ENCODE data around the gene OPTC. TPM values are rescaled to one million over a fixed set of nuclear protein-coding genes. Genes with fewer than 3 reads are reported as not detected.

Gene OPTC
- total RNA-seq, 2 experiments from 2014 or later, result not detected

DNA sequence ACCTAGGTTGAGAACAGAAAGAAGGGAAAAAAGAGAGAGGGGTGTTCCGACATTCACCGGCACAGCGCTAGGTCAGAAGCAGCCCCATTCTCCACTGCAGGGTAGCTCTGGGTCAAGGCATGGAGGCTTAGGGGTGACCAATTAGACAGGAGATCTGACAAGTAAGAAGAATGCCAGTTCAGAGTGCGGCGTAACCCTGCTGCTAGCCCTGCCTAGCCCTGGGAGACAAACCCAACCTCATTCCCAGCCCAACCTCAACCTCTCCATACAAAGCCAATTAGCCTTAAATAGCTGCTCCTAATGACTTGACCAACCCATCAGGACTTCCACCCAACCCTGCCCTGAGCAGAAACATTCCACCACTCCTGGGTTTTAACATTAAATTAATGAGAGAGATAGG is 15.0 kb upstream of the OPTC start:
- no peak overlapping the region for H3K27ac Mint-ChIP-seq
- DNase-seq (no peak), ATAC-seq (no peak)
- H3K27me3 Mint-ChIP-seq, result peaks cover 6% of the 10 kb centered on the region
- ChIA-PET CTCF (interaction anchor here (0.8 to 1.7 kb wide), 2 partner anchors 24 to 54 kb away, joined by 3 to 4 read pairs; no protein-coding TSS in a partner anchor), POLR2A (interaction anchor here (0.5 kb wide), 1 partner anchor 330 kb away, joined by 3 read pairs; no protein-coding TSS in a partner anchor)
- H3K36me3 Mint-ChIP-seq (ENCODE audit: low read depth), result no peaks in the 10 kb centered on the region
- H3K4me1 Mint-ChIP-seq, result peaks cover 3% of the 10 kb centered on the region
- intact Hi-C loops (cut with DNase I, micrococcal nuclease), result no loop called here
- H3K9me3 Mint-ChIP-seq (ENCODE audit: low read depth), result no peaks in the 10 kb centered on the region
- no peak overlapping the region for H3K4me3 Mint-ChIP-seq

GRCh38 chr1:203479646-203480045 is 14.3 kb upstream of the OPTC start:
- intact Hi-C loops (cut with DNase I, micrococcal nuclease), result no loop called here

GRCh38 chr1:203480084-203480483 is 13.9 kb upstream of the OPTC start:
- Mint-ChIP-seq H3K9me3 (ENCODE audit: low read depth) (no peaks in the 10 kb centered on the region), H3K27ac (no peak overlapping the region), H3K27me3 (peaks cover 6% of the 10 kb centered on the region), H3K36me3 (ENCODE audit: low read depth) (no peaks in the 10 kb centered on the region), H3K4me3 (no peak overlapping the region), H3K4me1 (peaks cover 3% of the 10 kb centered on the region)
- no peak for ATAC-seq
- POLR2A ChIA-PET, result interaction anchor here (0.6 kb wide), 1 partner anchor 173 kb away, joined by 4 read pairs; no protein-coding TSS in a partner anchor
- CTCF ChIA-PET, result interaction anchor here (0.8 to 1.7 kb wide), 4 partner anchors 23 to 207 kb away, joined by 3 to 5 read pairs (median 4); no protein-coding TSS in a partner anchor
- DNase-seq, result no peak
- intact Hi-C loops (cut with DNase I, micrococcal nuclease), result no loop called here

More at GRCh38 chr1:203479646-203480045, 14.3 kb upstream of the OPTC start:
- ChIA-PET CTCF (interaction anchor here (1.7 kb wide), 1 partner anchor 23 kb away, joined by 4 read pairs; no protein-coding TSS in a partner anchor), POLR2A (interaction anchor here (0.5 kb wide), 1 partner anchor 329 kb away, joined by 3 read pairs; no protein-coding TSS in a partner anchor)
- peaks cover 6% of the 10 kb centered on the region for H3K27me3 Mint-ChIP-seq
- H3K9me3 Mint-ChIP-seq (ENCODE audit: low read depth), result no peaks in the 10 kb centered on the region
- no peak for DNase-seq
- H3K4me1 Mint-ChIP-seq, result peaks cover 3% of the 10 kb centered on the region
- H3K36me3 Mint-ChIP-seq (ENCODE audit: low read depth), result no peaks in the 10 kb centered on the region
- ATAC-seq, result no peak
- H3K4me3 Mint-ChIP-seq, result no peak overlapping the region
- no peak overlapping the region for H3K27ac Mint-ChIP-seq

GRCh38 chr1:203480525-203481084 is 13.3 kb upstream of the OPTC start:
- peaks cover 3% of the 10 kb centered on the region for H3K4me1 Mint-ChIP-seq
- ATAC-seq, result peak; percentile 64
- intact Hi-C loops (cut with DNase I, micrococcal nuclease), result no loop called here
- H3K27ac Mint-ChIP-seq, result no peak overlapping the region
- DNase-seq, result peak; percentile 67
- POLR2A ChIA-PET, result interaction anchor here (0.6 kb wide), 1 partner anchor 173 kb away, joined by 4 read pairs; no protein-coding TSS in a partner anchor
- CTCF ChIA-PET, result interaction anchor here (0.5 to 1.8 kb wide), 6 partner anchors 8 to 208 kb away, joined by 3 to 5 read pairs (median 4); no protein-coding TSS in a partner anchor
- H3K36me3 Mint-ChIP-seq (ENCODE audit: low read depth), result no peaks in the 10 kb centered on the region
- H3K27me3 Mint-ChIP-seq, result peaks cover 6% of the 10 kb centered on the region
- H3K9me3 Mint-ChIP-seq (ENCODE audit: low read depth), result no peaks in the 10 kb centered on the region
- H3K4me3 Mint-ChIP-seq, result no peak overlapping the region

- ChIA-PET POLR2A (no interaction called here), CTCF (interaction anchor here (0.8 to 1.8 kb wide), 5 partner anchors 23 to 214 kb away, joined by 3 to 5 read pairs (median 3); no protein-coding TSS in a partner anchor)
- ATAC-seq, result no peak
- Mint-ChIP-seq H3K4me1 (peaks cover 3% of the 10 kb centered on the region), H3K36me3 (ENCODE audit: low read depth) (no peaks in the 10 kb centered on the region), H3K4me3 (no peak overlapping the region), H3K27ac (no peak overlapping the region), H3K27me3 (peaks cover 2% of the 10 kb centered on the region), H3K9me3 (ENCODE audit: low read depth) (no peaks in the 10 kb centered on the region)
- no peak for DNase-seq
- intact Hi-C loops (cut with DNase I, micrococcal nuclease), result no loop called here
These were observed 12.8 kb upstream of the OPTC start for GRCh38 chr1:203481196-203481595.

- peaks cover 7% of the 10 kb centered on the region for H3K4me1 Mint-ChIP-seq
- POLR2A ChIA-PET, result no interaction called here
- H3K9me3 Mint-ChIP-seq (ENCODE audit: low read depth), result no peaks in the 10 kb centered on the region
- CTCF ChIA-PET, result interaction anchor here (0.6 to 3.3 kb wide), 21 partner anchors 10 to 912 kb away, joined by 3 to 76 read pairs (median 4); no protein-coding TSS in a partner anchor
- H3K36me3 Mint-ChIP-seq (ENCODE audit: low read depth), result no peaks in the 10 kb centered on the region
- ATAC-seq (no peak), DNase-seq (no peak)
- intact Hi-C loops (cut with DNase I, micrococcal nuclease), result loop anchor here (1.0 to 5.0 kb wide), 4 partner anchors 146 to 459 kb away; partner anchors contain the start of gene PPFIA4 (in 1 of the 2)
- no peaks in the 10 kb centered on the region for H3K27me3 Mint-ChIP-seq
- H3K4me3 Mint-ChIP-seq, result peak overlapping the region; percentile 56
- H3K27ac Mint-ChIP-seq, result no peak overlapping the region
These were observed 7.2 kb upstream of the OPTC start for GRCh38 chr1:203486618-203487370.

- peaks cover 7% of the 10 kb centered on the region for H3K4me1 Mint-ChIP-seq
- intact Hi-C loops (cut with DNase I, micrococcal nuclease), result loop anchor here in 1 of 2 experiments (5.0 kb wide), 1 partner anchor 461 kb away; the partner anchor contains the start of gene PPFIA4
- ChIA-PET POLR2A (no interaction called here), CTCF (interaction anchor here (0.6 to 3.3 kb wide), 41 partner anchors 8 to 910 kb away, joined by 3 to 76 read pairs (median 4); no protein-coding TSS in a partner anchor)
- no peaks in the 10 kb centered on the region for H3K27me3 Mint-ChIP-seq
- no peaks in the 10 kb centered on the region for H3K9me3 Mint-ChIP-seq (ENCODE audit: low read depth)
- ATAC-seq (no peak), DNase-seq (no peak)
- H3K27ac Mint-ChIP-seq, result no peak overlapping the region
- no peaks in the 10 kb centered on the region for H3K36me3 Mint-ChIP-seq (ENCODE audit: low read depth)
- H3K4me3 Mint-ChIP-seq, result no peak overlapping the region
These were observed 5.4 kb upstream of the OPTC start for GRCh38 chr1:203488539-203488938.

DNA sequence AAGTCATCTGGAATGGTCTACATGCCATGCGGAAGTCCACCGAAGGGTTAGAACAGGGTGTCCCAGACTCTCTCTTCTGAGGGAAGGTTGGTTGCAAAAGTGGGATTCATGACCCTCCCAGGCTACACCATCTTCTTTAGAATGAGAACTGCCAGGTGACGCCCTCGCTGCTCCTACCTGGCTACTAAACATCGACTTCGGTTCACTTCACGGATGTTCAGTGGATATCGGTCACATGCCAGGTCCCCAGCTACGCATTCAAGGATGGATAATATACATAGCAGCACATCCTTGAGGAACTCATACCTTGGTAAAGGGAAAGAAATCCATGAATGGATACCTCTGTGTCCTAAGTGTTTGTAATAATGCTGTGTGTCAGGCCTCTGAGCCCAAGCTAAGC is 3.3 kb upstream of the OPTC start:
- Mint-ChIP-seq H3K27me3 (no peaks in the 10 kb centered on the region), H3K36me3 (ENCODE audit: low read depth) (no peaks in the 10 kb centered on the region), H3K27ac (no peak overlapping the region), H3K9me3 (ENCODE audit: low read depth) (no peaks in the 10 kb centered on the region), H3K4me3 (no peak overlapping the region), H3K4me1 (peaks cover 7% of the 10 kb centered on the region)
- no peak for DNase-seq
- ChIA-PET CTCF (interaction anchor here (0.9 to 2.7 kb wide), 4 partner anchors 38 to 223 kb away, joined by 3 to 13 read pairs (median 3); no protein-coding TSS in a partner anchor), POLR2A (no interaction called here)
- no peak for ATAC-seq
- intact Hi-C loops (cut with DNase I, micrococcal nuclease), result no loop called here

DNA sequence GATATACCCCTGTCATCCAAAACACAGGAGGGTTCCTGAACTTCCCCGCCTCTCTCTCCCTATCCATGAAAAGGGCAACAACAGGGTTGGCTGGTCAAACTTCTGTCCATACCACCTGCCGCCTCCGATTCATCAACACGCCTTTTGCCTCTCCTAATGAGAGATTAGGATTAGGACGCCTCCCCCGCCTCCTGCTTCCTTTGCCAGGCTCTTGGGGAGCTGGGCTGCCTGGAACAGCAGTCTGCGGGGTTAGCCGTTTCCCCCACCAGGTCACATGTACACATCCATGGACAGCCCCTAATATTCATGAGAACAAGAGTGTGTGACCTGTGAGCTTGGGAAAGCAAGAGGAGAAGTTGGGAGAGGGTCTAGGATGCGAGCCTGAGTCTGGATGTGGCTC is 2.3 kb upstream of the OPTC start:
- ATAC-seq (no peak), DNase-seq (no peak)
- H3K36me3 Mint-ChIP-seq (ENCODE audit: low read depth), result no peaks in the 10 kb centered on the region
- ChIA-PET POLR2A (interaction anchor here (1.1 kb wide), 1 partner anchor 202 kb away, joined by 3 read pairs; no protein-coding TSS in a partner anchor), CTCF (interaction anchor here (2.7 kb wide), 1 partner anchor 224 kb away, joined by 13 read pairs; no protein-coding TSS in a partner anchor)
- no peak overlapping the region for H3K27ac Mint-ChIP-seq
- H3K4me3 Mint-ChIP-seq, result no peak overlapping the region
- no peaks in the 10 kb centered on the region for H3K9me3 Mint-ChIP-seq (ENCODE audit: low read depth)
- H3K27me3 Mint-ChIP-seq, result no peaks in the 10 kb centered on the region
- intact Hi-C loops (cut with DNase I, micrococcal nuclease), result no loop called here
- peaks cover 7% of the 10 kb centered on the region for H3K4me1 Mint-ChIP-seq

GRCh38 chr1:203492082-203492747 is 1.7 kb upstream of the OPTC start:
- Mint-ChIP-seq H3K36me3 (ENCODE audit: low read depth) (no peaks in the 10 kb centered on the region), H3K27ac (no peak overlapping the region), H3K4me3 (no peak overlapping the region), H3K27me3 (no peaks in the 10 kb centered on the region), H3K9me3 (ENCODE audit: low read depth) (no peaks in the 10 kb centered on the region), H3K4me1 (peaks cover 7% of the 10 kb centered on the region)
- CTCF ChIA-PET, result no interaction called here
- intact Hi-C loops (cut with DNase I, micrococcal nuclease), result no loop called here
- POLR2A ChIA-PET, result interaction anchor here (1.1 kb wide), 1 partner anchor 203 kb away, joined by 3 read pairs; no protein-coding TSS in a partner anchor
- ATAC-seq, result no peak
- no peak for DNase-seq

GRCh38 chr1:203492748-203493130 is 1.2 kb upstream of the OPTC start:
- H3K9me3 Mint-ChIP-seq (ENCODE audit: low read depth), result no peaks in the 10 kb centered on the region
- no peak overlapping the region for H3K27ac Mint-ChIP-seq
- DNase-seq (no peak), ATAC-seq (no peak)
- H3K4me1 Mint-ChIP-seq, result peaks cover 5% of the 10 kb centered on the region
- no peaks in the 10 kb centered on the region for H3K36me3 Mint-ChIP-seq (ENCODE audit: low read depth)
- intact Hi-C loops (cut with DNase I, micrococcal nuclease), result no loop called here
- H3K27me3 Mint-ChIP-seq, result no peaks in the 10 kb centered on the region
- CTCF ChIA-PET, result interaction anchor here (1.4 to 1.6 kb wide), 2 partner anchors 151 to 225 kb away, joined by 4 to 6 read pairs; no protein-coding TSS in a partner anchor
- no peak overlapping the region for H3K4me3 Mint-ChIP-seq
- POLR2A ChIA-PET, result no interaction called here
